Uterus (tissue), 4 donors: ENCODE measurements around the gene ZFAND3. TPM values are rescaled to one million over a fixed set of nuclear protein-coding genes. Genes with fewer than 3 reads are reported as not detected.
A peak's percentile ranks its signal among the peaks of the same experiment; 100 is the strongest.
"Not testable (repeated sequence)": the region's sequence is repeated elsewhere in the genome, so short reads cannot be mapped to it uniquely, and the experiment has no call there.

Source experiments
- DNase-seq, 2 donors: peaks; one replicate each; pipeline ENCODE4 v3.0.0-alpha.2; 2019 to 2020
- H3K27ac ChIP-seq, 2 donors: fragments of 200-600 bp; sonication (generic); 1 replicate in 1 of 2; 2 replicates in 1 of 2; pipeline ENCODE4 v1.5.1; 2016 to 2018
- H3K27me3 ChIP-seq, 2 donors: fragments of 200-600 bp; sonication (generic); one replicate each; pipeline ENCODE4 v1.5.1; 2018 to 2019; ENCODE audit warnings: control low read depth in 1 of 2
- H3K36me3 ChIP-seq, 2 donors: fragments of 200-600 bp; sonication (generic); one replicate each; pipeline ENCODE4 v1.5.1; 2019; ENCODE audit warnings: control low read depth in 1 of 2
- H3K4me1 ChIP-seq, 2 donors: fragments of 200-600 bp; sonication (generic); one replicate each; pipeline ENCODE4 v1.5.1; 2018 to 2019; ENCODE audit warnings: control low read depth in 1 of 2
- H3K4me3 ChIP-seq, 2 donors: fragments of 200-600 bp; sonication (generic); 1 replicate in 1 of 2; 2 replicates in 1 of 2; pipeline ENCODE4 v1.5.1; 2018 to 2019; ENCODE audit warnings: mild to moderate bottlenecking in 1 of 2
- H3K9me3 ChIP-seq, 2 donors: fragments of 200-600 bp; sonication (generic); one replicate each; pipeline ENCODE4 v1.5.1; 2019; ENCODE audit warnings: control low read depth in 1 of 2
- CTCF ChIP-seq, 4 experiments: fragments of 200-600 bp in 2 of 4; fragments of 450-650 bp in 2 of 4; sonication (generic) in 2 of 4; IDR thresholded peaks; one replicate each; pipeline ENCODE4 v1.5.1; 2016 to 2019; ENCODE audit warnings: antibody characterized with exemption in 4 of 4, mild to moderate bottlenecking in 2 of 4, moderate library complexity in 1 of 4
- POLR2A ChIP-seq, 2 donors: fragments of 450-650 bp; IDR thresholded peaks; one replicate each; pipeline ENCODE4 v1.6.1; 2016; ENCODE audit warnings: antibody characterized with exemption in 2 of 2, mild to moderate bottlenecking in 1 of 2, moderate library complexity in 1 of 2
- intact Hi-C: fragments of 100-400 bp; cut with DNase I; formaldehyde crosslinking; loops from one replicate; pipeline ENCODE4 v1.15.1; 2023; ENCODE audit warnings: low total_unique reads
- total RNA-seq, 4 donors: library from RNA; depleted of rRNA in 3 of 4; stranded (reverse); fragments of >200 nt in 3 of 4; gene quantifications; one replicate each; pipeline versions ENCODE4 v1.1.0 to v1.2.4, GENCODE V29; 2014 to 2023
- donor health status: DM: yes; HTN: yes; CAD: no.

Gene ZFAND3
- total RNA-seq, 4 donors from 2014 or later = 5.0 to 81.9 (median 54.6) TPM

GRCh38 chr6:37988127-37988526 is 168.6 kb downstream of the ZFAND3 start:
- no peak overlapping the region for H3K4me3 ChIP-seq
- H3K27me3 ChIP-seq = no peaks in the 10 kb centered on the region
- H3K9me3 ChIP-seq = no peaks in the 10 kb centered on the region
- TF ChIP-seq POLR2A (IDR thresholded peaks at IDR 0.05) = no peak
- no peak for TF ChIP-seq CTCF (IDR thresholded peaks at IDR 0.05)
- no peaks in the 10 kb centered on the region for H3K36me3 ChIP-seq
- peaks cover 0 to 16% of the 10 kb centered on the region in 2 donors for H3K4me1 ChIP-seq
- intact Hi-C loops = no loop called here
- peak overlapping the region in 1 of 2 donors; percentile 9 for H3K27ac ChIP-seq
- DNase-seq = no peak

- intact Hi-C loops = no loop called here
- H3K27ac ChIP-seq = peak overlapping the region in 1 of 2 donors; percentile 9
These were observed 169.2 kb downstream of the ZFAND3 start for GRCh38 chr6:37988696-37989095.

GRCh38 chr6:37990762-37991525 is 171.4 kb downstream of the ZFAND3 start:
- no peaks in the 10 kb centered on the region for H3K36me3 ChIP-seq
- no peak overlapping the region for H3K4me3 ChIP-seq
- no peaks in the 10 kb centered on the region for H3K9me3 ChIP-seq
- peak in 1 of 2 donors; percentile 42 for DNase-seq
- no peaks in the 10 kb centered on the region for H3K27me3 ChIP-seq
- peaks cover 0 to 16% of the 10 kb centered on the region in 2 donors for H3K4me1 ChIP-seq
- H3K27ac ChIP-seq = peak overlapping the region; percentile 39 to 50
- TF ChIP-seq CTCF (IDR thresholded peaks at IDR 0.05) (no peak), POLR2A (IDR thresholded peaks at IDR 0.05) (no peak)
- intact Hi-C loops = no loop called here

More at GRCh38 chr6:37988696-37989095, 169.2 kb downstream of the ZFAND3 start:
- DNase-seq = no peak
- Histone ChIP-seq H3K4me3 (no peak overlapping the region), H3K9me3 (no peaks in the 10 kb centered on the region), H3K36me3 (no peaks in the 10 kb centered on the region), H3K4me1 (peaks cover 0 to 16% of the 10 kb centered on the region in 2 donors), H3K27me3 (no peaks in the 10 kb centered on the region)
- no peak for TF ChIP-seq CTCF (IDR thresholded peaks at IDR 0.05)
- no peak for TF ChIP-seq POLR2A (IDR thresholded peaks at IDR 0.05)

GRCh38 chr6:37992749-37993148 is 173.2 kb downstream of the ZFAND3 start:
- H3K27me3 ChIP-seq = no peaks in the 10 kb centered on the region
- no peak overlapping the region for H3K4me3 ChIP-seq
- H3K27ac ChIP-seq = no peak overlapping the region
- no peaks in the 10 kb centered on the region for H3K9me3 ChIP-seq
- intact Hi-C loops = no loop called here
- no peak for DNase-seq
- TF ChIP-seq CTCF (IDR thresholded peaks at IDR 0.05) (no peak), POLR2A (IDR thresholded peaks at IDR 0.05) (no peak)
- H3K36me3 ChIP-seq = no peaks in the 10 kb centered on the region
- peaks cover 0 to 13% of the 10 kb centered on the region in 2 donors for H3K4me1 ChIP-seq

- not testable (repeated sequence) for H3K36me3 ChIP-seq, DNase-seq
These were observed 173.7 kb downstream of the ZFAND3 start for GRCh38 chr6:37993194-37993593.

More at GRCh38 chr6:37993194-37993593, 173.7 kb downstream of the ZFAND3 start:
- H3K9me3 ChIP-seq, H3K27ac ChIP-seq, H3K4me1 ChIP-seq, H3K4me3 ChIP-seq, intact Hi-C loops, H3K27me3 ChIP-seq: not testable (repeated sequence)
